NB4 (cell line): Measurements from ENCODE around the gene CDH23.

ENCODE experiments used
- DNase-seq: peaks from one replicate; pipeline ENCODE4 v3.0.0; 2010; ENCODE audit warnings: low read depth
- H3K4me3 ChIP-seq: one replicate; pipeline ENCODE4 v1.5.1; 2011; ENCODE audit warnings: mild to moderate bottlenecking, low read depth, low read length, moderate library complexity
- MYC ChIP-seq: IDR thresholded peaks from 2 replicates; pipeline ENCODE4 v1.6.1; 2011; ENCODE audit warnings: low read depth, low read length
- POLR2A ChIP-seq: IDR thresholded peaks from 2 replicates; pipeline ENCODE4 v1.6.1; 2011; ENCODE audit warnings: mild to moderate bottlenecking; ENCODE audit not compliant: insufficient read length; ENCODE audit errors: extremely low read depth
- TF ChIP-seq, protein P1 (sequence below): IDR thresholded peaks from one replicate; pipeline ENCODE4 v1.5.1; 2012; ENCODE audit warnings: low read depth, low read length
- TF ChIP-seq, protein P2 (sequence below): IDR thresholded peaks from 2 replicates; pipeline ENCODE4 v1.6.1; 2011; ENCODE audit warnings: low read depth, low read length

CDH23 gene

DNA sequence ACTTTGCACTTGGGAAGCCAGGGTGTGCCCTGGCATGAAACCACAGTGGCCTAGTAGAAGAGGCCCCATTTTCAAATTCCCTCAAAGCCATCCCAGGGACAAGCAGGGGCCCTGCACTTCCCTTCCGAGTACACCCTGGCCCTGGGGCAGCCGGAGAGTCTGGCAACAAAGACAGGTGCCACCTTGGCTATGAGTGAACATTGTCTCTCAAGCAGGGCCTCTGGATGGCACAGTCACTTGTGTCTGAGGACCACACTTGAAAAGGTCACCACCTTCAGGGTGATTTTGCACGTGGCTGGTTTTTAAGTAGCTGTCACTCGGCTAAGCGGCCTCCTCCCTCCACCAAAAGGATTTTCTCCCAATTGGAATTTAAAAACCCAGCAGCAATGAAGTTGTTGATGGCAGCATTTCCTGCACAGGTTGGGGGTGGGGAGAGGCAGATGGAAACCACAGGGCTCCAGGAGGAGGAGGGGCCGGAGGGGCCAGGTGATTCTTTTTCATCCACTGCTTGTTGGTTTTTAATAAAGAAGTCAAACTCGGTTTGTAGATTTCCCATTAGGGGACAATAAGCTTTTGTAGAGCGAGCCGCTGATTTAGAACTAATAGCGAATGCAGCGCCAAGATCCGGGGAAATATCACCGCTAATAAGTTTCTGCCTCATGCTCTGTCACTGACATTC is 289.0 kb downstream of the CDH23 start:
- TF ChIP-seq, protein P1, sequence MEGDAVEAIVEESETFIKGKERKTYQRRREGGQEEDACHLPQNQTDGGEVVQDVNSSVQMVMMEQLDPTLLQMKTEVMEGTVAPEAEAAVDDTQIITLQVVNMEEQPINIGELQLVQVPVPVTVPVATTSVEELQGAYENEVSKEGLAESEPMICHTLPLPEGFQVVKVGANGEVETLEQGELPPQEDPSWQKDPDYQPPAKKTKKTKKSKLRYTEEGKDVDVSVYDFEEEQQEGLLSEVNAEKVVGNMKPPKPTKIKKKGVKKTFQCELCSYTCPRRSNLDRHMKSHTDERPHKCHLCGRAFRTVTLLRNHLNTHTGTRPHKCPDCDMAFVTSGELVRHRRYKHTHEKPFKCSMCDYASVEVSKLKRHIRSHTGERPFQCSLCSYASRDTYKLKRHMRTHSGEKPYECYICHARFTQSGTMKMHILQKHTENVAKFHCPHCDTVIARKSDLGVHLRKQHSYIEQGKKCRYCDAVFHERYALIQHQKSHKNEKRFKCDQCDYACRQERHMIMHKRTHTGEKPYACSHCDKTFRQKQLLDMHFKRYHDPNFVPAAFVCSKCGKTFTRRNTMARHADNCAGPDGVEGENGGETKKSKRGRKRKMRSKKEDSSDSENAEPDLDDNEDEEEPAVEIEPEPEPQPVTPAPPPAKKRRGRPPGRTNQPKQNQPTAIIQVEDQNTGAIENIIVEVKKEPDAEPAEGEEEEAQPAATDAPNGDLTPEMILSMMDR: no peak
- TF ChIP-seq POLR2A: no peak
- no peak for TF ChIP-seq MYC
- TF ChIP-seq, protein P2, sequence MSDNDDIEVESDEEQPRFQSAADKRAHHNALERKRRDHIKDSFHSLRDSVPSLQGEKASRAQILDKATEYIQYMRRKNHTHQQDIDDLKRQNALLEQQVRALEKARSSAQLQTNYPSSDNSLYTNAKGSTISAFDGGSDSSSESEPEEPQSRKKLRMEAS: no peak
- no peak for DNase-seq
- H3K4me3 ChIP-seq: no peak overlapping the region

DNA sequence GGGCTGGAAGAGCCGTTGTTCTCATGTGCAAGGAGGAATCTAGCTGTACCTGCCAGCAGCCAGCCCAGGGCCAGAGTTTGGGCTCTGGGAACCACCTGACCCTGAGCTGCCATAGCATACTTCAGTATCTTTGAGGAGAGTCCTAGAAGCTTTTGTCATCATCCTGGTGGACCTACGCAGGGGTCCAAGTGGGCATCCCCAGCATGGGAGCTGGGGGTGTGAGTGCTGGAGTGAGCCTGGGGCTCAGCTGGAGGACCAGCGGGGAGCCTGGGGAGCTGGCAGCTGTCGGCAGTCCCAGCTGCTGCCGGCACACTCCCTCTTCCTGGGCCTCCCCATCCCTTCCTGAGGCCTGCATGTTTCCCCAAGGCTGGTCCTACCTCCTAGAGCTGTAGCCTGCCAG is 290.4 kb downstream of the CDH23 start:
- H3K4me3 ChIP-seq: no peak overlapping the region
- no peak for DNase-seq
- TF ChIP-seq, protein P2: no peak
- TF ChIP-seq POLR2A: no peak
- TF ChIP-seq, protein P1: no peak

DNA sequence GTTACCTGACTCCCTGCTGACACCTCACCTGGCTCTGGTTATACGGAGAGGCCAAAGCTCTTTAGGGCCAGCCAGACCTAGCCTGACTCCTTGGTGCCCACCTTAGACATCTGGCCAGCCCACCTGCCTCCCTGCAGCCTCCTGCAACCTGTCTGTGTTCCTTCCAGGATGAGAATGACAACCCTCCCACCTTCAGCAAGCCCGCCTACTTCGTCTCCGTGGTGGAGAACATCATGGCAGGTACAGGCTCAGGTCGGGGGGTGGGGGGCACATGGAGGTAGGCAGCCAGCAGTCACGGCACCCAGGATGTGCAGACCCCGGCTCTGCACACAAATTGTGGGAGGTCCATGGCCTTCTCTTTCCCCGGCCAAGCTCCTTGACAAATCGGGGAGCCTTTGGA is 290.8 kb downstream of the CDH23 start:
- TF ChIP-seq MYC: no peak
- TF ChIP-seq, protein P2: no peak
- TF ChIP-seq POLR2A: no peak
- no peak overlapping the region for H3K4me3 ChIP-seq
- no peak for DNase-seq

DNA sequence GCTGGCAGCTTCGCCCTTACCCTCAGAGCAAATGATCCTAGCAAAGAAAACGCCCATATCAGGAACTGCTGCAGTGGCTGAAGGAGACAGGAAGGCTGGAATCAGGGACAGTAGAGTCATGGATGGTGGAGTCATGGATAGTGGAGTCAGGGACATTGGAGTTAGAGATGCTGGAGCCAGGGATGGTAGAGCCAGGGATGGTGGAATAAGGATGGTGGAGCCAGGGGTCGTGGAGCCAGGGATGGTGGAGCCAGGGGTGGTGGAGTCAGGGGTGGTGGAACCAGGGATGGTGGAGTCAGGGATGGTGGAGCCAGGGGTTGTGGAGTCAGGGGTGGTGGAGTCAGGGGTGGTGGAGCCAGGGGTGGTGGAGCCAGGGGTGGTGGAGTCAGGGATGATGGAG is 291.5 kb downstream of the CDH23 start:
- TF ChIP-seq POLR2A (no peak), MYC (no peak)
- TF ChIP-seq, protein P2: no peak
- TF ChIP-seq, protein P1: no peak
- no peak overlapping the region for H3K4me3 ChIP-seq
- DNase-seq: no peak

DNA sequence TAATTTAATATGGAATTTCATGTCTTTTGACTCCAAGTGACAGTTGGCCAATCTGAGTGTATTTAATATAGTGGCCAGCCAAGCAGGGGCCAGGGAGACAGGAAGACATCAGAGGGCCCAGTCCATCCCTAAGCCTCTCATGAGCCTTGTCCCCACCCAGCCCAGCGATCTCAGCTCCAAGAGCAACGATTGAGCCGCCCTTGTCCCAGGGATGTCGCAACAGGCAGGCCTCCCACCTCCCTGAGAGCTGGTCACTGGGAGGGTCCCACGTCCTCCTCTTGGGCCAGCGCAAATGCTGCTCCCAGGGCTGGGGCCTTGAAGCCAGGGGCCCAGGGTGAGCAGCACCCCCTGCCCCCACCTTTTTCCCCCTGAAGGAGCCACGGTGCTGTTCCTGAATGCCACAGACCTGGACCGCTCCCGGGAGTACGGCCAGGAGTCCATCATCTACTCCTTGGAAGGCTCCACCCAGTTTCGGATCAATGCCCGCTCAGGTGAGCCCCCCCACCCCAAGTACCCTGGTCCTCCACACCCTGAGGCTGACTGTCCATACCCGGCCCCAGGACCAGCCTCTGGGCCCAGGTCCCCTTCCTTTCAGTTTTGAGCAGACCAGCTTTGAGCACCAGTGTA is 293.5 kb downstream of the CDH23 start:
- TF ChIP-seq, protein P1: no peak
- TF ChIP-seq MYC (no peak), POLR2A (no peak)
- TF ChIP-seq, protein P2: no peak
- DNase-seq: no peak
- H3K4me3 ChIP-seq: no peak overlapping the region

DNA sequence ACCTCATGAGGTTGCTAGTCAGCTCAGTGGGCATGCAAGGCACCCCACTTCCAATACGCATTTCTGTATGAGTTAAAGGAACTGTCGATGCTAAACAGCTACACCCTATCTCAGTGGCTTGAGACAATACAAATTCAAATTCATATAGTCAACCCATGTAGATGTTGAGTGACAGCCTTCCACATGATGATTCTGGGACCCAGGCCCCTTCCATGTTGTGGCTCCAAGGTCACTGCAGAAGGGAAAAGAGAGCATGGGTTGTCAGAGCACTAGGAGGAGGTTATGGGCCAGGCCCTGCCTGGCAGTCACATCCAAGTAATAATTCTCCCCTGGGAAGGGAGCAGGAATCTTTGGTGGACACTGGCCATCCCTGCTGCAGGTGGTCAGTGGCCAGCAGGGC is 294.7 kb downstream of the CDH23 start:
- no peak for DNase-seq
- H3K4me3 ChIP-seq: no peak overlapping the region
- TF ChIP-seq MYC (no peak), POLR2A (no peak)
- TF ChIP-seq, protein P1: no peak
- TF ChIP-seq, protein P2: no peak
